Measurements from ENCODE around the gene GLCE.

Gene GLCE

DNA sequence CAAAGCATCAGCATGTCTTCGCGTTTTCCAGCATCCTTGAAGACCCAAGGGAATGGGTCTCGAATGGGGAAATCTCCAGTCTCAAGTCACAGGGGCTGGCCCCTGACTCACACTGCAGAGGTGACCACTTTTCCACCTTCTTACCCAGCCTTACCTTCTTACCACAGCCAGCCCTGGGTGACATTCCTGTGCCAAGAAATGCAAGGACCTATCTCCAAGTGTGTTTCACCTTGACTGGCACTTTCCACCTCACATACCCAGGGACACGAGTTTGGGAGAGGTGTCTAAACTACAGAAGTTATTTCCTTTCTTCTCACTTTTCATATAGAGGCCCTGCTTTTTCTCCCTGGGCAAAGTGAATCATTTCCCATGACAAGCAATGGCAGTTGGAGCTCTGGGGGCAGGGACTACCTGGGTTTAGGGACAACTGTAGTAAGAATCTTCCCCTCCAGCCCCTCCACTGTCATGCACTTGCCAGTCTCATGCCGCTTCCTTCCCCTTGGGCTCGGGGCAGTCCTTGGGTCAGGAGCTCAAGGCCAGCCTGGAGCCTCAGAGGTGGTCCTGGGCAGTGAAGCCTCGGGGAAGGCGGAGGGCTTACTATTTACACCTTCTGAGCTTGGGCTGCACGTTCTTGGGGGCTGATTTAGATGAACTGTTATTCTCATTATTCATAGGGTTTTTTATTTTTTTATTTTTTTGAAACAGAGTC lies 155.1 kb downstream of the GLCE start:
- DNase-seq (ENCODE audit: extremely low read depth in 1 of 2, low read depth in 1 of 2): no peak

DNA sequence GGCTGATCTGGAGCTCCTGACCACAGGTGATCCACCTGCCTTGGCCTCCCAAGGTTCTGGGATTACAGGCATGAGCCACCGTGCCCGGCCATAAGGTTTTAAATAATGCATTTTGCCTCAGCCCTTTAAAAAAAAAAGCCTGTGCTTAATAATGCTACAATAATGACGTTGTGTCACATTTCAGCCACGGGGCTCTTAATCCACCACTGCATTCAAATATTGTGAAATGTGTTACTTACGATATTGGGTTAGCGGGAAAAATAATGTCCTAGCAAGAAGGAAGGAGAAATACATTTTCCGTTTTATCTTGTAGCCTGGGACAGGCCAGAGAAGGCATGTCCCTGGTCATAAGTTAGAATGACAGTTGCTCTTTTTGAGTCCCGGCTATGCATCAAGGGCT lies 155.9 kb downstream of the GLCE start:
- DNase-seq (ENCODE audit: extremely low read depth in 1 of 2, low read depth in 1 of 2): no peak

DNA sequence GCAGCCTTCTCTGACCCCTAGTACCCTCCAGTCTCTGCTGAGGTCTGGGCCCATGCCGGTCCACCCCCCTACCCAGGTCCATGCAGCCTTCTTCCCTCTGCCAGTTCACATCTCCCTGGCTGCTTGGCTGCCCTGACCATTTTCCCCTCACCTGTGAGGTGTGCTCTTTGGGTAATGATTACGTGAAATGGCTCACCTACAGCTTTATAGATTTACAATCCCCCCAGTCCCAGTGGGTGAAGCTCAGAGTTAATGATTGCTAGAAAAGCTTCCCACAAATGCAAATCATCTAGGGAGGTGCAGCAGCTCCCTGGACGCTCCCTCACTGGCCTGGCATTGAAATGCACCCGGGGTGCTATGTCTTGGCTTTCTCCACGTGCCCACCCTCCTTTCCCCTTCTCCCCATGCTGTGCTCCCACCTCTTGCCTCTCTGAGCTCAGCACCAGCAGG lies 157.0 kb downstream of the GLCE start:
- no peak for DNase-seq (ENCODE audit: extremely low read depth in 1 of 2, low read depth in 1 of 2)

DNA sequence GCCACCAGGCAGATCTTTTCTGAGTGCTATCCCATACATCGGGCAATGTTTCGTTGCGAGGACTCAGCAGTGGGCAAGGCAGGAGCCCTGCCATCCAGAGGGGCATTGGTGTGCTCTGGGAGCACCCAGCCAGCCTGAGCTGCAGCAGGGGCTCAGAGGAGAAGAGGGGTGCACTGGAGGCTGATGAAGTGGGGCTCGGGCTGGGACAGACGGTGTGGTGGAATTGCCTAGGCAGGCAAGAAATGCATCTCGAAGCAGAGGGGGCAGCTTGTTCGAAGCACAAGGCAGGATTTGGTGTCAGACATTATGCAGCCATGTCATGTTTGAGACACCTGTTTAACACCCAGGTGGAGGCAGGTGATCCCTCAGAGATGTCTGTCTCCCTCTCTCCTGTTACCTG lies 157.6 kb downstream of the GLCE start:
- no peak for DNase-seq (ENCODE audit: extremely low read depth in 1 of 2, low read depth in 1 of 2)

DNA sequence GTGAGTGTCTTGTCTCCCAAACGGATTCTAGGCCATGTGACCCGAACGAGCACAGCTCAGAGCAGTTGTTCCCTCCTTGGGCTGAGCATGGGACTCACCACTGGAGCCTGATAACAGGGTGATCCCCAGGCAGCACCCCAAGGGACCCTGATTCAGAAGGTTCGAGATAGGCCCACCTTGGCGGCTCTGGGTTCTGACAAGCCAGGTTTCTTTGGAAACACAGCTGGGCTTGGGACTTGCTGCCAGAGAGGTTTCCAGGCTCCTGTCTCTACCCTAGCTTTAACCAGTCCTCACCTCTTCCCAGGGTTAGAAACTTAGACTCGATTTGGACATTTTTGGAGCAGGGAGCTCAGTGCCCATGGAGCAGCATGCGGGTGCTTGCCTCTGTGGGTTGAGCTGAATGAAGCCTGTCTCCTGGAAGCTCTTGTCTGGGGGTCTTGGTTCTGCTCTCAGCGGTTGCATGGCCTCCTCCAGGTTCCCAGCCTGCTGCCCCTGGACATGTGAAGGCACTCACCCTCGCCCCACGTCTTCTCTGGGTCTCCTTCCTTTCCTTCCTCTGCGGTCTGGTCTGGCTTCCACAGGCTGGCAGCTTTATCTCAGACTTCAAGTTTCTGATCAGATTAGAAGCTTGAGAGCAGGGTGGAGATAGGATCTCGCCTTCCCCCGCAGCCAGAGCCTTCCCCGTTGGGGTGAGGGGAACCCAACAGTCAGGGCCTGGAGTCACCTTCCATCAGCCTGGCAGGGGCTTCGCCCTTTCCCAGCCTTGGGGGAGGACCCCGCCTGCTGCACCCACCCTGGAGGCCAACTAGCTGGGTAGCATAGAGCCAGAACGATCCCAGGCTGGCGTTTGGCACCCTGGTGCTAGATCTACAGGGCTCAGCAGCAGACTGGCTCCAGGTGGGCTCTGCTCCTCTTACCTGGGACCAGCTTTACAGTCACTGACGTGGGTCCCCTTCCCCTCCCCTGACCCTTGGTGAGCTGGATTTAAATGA lies 159.2 kb downstream of the GLCE start:
- no peak for DNase-seq (ENCODE audit: extremely low read depth in 1 of 2, low read depth in 1 of 2)

DNA sequence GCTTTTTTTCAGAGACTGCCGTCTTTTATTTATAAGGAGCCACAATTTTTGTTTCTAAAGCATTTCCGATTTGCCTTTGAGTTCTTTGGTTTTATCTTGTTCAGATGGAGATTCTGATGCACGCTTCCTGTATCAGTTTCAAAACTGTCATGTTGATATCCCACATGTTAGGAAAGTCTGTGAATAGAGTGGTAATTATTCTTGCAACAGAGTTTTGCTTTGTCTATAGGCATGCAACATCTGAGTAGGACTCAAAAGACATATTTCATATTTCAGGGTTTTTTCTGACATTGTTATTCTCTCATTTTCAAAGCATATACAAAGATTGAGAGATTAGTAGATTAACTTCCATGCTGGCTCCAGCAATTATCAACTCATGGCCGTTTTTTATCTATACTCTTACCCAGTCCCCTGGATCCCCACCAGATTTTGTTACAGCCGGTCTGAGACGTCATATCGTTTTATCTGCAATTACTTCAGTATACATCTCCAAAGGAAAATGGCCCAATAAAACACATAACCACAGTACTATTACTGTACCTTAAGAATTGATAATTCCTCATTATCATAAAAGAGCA lies 160.6 kb downstream of the GLCE start:
- no peak for DNase-seq (ENCODE audit: extremely low read depth in 1 of 2, low read depth in 1 of 2)
